HG02571 (cell line): ENCODE results near the gene MUC15.
"Not testable (repeated sequence)": the region's sequence is repeated elsewhere in the genome, so short reads cannot be mapped to it uniquely, and the experiment has no call there.

Source experiments
- ATAC-seq: cut with Tn5 transposase; IDR thresholded peaks from one replicate; pipeline ENCODE4 v1.9.1; 2021; ENCODE audit warnings: mild to moderate bottlenecking, moderate library complexity; ENCODE audit not compliant: unreplicated experiment

Gene MUC15, protein sequence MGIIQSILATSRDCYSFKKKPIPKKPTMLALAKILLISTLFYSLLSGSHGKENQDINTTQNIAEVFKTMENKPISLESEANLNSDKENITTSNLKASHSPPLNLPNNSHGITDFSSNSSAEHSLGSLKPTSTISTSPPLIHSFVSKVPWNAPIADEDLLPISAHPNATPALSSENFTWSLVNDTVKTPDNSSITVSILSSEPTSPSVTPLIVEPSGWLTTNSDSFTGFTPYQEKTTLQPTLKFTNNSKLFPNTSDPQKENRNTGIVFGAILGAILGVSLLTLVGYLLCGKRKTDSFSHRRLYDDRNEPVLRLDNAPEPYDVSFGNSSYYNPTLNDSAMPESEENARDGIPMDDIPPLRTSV

DNA sequence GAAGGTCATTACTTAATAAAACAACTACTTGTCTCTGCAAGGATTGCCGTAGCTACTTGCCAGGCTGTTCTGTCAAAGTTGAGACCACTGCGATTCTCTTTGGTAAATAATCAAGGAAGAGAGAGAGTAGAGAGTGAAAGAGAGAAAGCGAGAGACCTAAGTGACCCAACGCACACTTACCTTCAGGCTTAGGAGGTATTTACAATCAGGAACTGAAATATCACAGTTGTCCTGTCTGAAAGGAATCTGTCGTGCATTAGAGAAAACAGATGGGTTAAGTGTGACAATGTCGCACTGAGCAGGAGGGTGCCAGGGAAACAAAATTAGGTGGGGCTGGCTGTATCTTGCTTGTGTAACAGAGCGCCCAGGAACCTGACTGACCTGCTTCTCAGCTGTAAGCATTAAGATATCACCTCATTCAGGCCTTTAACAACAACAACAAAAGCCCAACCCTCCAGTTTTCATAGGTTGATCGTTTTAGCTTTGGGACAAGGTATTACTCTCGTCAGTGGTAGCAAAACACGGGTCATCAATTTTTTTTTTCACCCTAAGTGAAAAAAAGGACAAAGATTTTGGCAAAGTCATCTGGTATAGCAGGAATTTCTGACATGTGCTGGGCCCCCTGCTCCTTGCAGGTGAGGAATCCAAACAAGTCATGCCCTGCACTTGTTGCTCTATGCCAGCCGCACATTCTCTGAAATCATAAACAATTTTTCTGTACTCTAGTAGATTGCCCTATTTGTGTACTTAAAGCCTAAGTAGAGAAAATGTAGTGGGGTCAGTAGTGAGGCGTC is at the start of gene MUC15:
Gene MUC15, minus strand, starts transcription at position 403 of the 794 bp plus-strand sequence. CDS start 5,169 bp downstream, outside the sequence.
- no peak for ATAC-seq

DNA sequence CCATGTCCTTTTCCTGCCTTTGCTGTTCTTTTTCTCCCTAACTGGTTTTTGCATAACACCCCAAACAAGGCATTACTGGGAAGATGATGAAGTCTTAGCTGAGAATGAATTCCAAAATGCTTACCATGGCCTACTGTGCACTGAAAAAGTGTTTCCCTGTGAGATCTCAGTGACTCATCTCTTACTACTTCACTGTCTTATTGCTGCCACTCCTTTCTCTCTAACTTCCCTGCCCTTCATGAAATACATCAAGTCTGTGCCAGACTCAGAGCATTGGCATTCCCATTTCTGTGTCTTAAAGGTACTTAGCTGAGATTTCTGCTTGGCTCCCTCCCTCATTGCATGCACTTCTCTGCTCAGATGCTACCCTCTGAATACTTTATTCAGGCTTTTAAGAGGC is 49.1 kb upstream of the MUC15 start:
- no peak for ATAC-seq

DNA sequence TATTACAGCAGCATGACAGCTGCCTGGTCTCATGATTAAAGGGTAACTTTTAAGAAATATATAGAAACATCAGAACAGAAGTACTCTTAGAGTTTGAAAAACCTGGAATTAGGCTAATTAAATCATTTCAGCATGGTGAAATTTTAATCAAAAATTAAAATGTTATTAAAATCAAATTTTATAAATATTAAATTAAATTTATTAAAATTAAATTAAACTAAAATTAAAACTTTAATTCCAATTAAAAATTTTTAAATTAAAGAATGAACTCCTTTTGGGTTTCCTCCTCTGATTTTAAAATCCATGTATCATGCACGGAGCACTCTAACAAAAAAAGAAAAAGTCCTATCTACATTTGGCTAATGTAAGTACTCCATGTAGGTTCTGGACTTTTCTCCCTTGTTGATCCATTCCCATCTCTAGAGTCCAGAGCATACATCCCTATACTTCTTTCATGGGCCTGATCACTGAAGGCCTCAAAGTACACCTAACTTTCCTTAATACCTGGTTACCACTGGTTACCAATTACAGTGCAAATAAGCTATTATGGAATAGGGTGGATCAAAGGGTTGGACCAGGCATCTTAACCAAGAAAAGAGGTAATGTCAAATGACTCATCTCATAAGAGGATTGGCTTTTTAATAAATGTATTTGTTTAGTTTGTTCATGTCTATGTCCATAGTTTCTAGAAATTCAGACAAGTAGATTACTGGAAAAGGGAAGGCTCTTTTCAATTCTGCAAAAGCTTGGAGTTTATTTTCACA is 48.4 kb upstream of the MUC15 start:
- ATAC-seq = no peak

DNA sequence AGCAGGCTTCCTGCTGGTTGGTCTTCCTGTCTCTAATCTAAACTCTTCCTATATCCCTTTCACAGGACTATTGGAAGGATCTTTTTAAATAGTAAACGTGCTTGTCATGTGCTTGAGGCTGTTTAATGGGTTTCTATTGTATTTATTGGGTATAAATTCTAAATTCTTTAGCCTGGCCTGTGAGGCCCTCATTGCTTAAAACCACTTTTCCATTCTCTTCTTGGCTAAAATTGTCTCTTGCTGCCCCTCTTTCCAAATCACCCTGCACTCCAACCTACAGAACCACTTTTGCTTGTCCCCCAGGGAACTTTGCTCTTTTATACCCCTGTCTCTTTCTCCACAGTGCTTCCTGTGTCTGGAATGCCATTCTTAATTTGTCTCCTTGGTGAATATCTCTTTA is 46.4 kb upstream of the MUC15 start:
- ATAC-seq = no peak

DNA sequence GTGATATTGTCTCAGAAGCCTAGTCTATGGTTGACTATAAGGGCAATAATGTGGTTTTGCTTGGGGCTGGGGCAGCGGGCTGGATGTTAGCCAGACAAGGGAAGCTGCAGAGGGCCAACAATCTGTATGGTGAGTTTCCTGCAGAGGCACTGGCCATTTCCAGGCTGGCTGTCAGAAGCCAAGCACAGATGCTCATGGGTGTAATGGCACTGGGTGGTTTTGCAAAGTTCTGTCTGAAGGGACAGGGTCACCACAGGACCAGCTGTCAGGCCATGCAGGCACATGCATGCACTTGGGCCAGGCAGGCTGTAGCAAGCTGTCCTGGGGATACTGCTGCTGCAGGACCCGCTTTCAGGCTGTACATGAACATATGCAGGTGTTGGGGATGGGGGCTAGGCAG is 41.7 kb upstream of the MUC15 start:
- ATAC-seq = no peak

DNA sequence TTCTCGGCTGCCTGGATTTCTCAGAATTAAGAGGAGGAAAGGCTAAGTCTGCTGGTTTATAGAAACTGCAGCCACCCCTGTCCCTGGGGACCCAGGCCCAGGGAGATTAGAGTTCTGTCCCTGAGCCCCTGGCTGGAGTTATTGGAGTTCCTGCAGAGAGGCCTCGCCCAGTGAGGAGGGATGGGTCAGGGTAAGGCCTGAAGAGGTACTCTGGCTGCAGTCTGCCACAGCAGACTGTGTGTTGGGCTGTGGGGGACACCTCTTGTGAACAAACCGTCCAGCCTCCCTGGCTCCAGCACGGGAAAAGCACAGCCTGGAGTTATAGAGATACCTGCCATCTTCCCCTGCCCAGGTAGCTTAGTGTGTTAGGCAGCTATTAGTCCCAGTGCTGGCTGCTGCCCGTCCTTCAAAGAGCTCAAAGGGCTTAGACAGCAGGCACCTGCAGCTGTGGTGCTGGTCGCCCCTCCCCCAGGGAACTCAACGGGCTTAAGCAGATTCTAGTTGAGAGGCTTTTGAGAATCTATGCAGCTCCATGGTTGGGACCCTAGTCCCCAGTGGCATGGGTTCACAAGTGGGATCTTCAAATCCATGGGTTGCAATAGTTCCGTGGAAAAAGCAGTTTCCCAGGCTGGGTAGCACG is 36.6 kb upstream of the MUC15 start:
- ATAC-seq = no peak

DNA sequence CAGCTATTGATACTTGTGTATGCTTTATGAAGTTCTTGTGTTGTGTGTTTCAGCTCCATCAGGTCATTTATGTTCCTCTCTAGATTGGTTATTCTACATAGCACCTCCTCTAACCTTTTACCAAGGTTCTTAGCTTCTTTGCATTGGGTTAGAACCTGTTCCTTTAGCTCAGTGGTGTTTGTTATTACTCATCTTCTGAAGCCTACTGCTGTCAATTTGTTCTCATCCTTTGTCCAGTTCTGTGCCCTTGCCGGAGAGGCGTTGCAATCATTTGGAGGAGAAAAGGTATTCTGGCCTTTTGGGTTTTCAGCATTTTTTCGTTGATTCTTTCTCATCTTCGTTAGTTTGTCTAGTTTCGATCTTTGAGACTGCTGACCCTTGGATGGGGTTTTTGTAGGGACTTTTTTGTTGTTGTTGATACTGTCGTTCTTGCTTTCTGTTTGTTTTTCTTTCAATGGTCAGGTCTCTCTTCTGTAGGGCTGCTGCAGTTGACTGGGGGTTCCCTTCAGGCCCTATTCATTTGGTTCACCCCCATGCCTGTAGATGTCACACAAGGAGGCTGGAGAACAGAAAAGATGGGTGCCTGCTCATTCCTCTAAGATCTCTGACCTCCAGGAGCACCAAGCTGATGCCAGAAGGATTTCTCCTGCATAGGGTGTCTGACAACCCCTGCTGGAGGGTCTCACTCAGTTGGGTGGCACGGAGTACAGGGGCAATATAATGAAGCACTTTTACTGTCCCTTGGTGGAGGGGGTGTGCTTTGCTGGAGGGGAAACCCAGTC is 35.9 kb upstream of the MUC15 start:
- ATAC-seq = no peak

DNA sequence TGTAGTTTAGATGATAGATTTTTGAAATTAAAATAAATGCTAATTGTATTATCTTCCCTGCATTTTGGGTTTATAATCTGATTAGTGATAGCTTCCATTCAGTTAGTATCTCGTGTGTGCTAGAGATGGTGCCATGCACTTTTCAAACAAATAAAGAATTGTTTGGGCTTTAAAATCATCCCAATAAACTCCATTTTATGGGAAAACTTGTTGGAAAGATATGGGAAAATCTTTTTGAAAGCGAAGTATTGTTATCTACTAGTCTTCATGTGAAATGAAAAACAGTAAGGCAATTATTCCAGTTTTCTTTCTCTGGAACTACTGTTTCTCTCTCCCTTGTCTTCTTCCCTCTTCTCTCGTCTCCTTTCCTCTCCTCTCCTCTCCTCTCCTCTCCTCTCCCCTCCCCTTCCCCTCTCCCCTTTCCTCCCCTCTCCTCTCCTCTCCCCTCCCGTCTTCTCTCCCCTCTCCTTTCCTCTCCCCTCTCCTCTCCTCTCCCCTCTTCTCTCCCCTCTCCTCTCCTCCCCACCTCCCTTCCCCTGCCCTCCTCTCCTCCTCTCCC is 27.9 kb upstream of the MUC15 start:
- ATAC-seq = no peak

DNA sequence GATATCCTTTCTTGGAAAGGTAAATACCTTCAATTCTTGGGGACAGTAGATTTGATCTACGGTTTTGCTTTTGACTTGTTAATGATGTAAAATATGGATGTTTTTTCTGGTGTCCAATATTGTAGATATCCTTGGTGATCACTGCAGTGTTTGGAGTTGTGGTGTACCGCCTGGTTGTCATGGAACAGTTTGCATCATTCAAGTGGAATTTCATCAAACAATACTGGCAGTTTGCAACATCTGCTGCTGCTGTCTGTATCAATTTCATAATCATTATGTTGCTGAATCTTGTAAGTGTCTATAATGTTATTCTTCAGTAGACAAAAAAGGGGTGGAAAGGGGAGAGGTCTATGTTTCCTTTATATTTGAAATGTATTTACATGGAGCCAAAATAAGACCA is 27.4 kb upstream of the MUC15 start:
- no peak for ATAC-seq

DNA sequence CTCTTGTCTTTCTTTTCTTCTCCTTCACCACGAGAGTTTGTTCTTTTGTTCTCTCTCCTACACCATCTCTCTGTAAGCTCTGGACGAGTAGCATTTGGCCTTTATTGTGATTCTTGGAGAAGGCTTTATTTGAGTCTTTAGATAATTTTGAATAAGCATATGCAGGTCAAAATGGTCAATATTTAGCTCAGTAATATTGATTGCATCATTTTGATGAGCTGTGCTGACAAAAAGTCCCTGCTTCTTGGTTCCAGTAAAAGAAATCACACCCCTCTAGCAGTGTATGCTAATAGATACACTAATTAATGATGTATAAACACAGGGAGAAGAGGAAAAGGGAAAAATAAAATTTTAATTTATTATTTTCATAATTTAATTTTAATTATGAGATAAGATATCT is 25.8 kb upstream of the MUC15 start:
- ATAC-seq = no peak

DNA sequence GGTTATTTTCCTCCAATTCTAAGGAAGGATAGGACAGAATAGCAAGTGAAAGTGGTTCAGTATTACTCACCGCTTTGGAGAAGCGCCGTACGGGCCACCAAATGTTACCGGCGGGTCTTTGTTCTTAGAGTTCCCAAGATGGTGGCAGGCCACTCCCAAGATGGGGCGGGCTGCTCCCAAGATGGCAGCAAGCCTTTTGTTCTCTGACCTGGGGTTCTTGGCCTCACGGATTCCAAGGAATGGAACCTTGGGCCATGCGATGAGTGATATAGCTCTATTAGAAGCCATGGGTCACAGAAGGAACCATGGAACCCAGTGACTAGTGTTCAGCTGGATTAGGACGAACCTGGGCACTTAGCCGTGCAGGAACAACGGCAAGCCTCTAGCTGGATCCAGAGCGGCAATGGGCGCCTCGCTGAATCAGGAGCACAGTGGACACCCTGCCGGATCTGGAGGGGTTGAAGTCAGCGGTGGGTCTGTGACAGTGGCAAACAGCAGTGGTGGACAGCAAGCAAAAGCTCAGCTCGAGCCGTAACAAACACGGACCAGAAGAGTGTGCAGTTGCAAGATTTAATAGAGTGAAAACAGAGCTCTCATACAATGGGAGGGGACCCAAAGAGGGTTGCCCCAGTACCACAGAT is 25.1 kb upstream of the MUC15 start:
- ATAC-seq = not testable (repeated sequence)

DNA sequence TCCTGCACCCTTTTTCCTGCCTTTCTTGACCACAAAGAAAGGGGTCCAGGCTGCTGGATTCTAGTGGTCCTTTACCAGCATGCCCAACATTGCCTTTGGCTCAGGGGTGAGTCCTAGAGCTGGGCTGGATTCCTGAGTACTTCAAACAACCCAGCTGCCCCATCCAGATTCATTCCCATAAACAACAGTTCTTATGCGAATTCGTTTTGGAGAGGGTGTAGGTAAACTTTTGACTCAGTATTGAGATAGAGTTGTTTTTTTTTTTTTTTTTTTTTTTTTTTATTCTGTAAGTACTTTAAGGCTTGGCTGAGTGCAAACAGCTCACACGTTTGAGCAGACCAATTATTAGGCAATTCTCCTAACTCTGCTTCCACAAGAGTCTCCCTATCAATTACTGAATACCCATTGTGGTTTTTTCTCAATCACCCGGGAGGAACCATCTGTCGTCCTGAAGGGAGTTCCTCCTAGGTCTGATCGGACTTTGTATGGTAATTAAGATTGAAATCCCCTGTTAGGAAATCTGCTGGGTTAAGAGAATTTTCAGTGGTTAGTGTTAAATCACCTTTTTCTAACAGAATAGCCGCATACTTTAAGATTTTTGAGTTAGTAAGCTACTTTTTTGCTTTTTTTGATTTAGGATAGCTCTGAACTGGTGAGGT is 23.3 kb upstream of the MUC15 start:
- ATAC-seq = not testable (repeated sequence)

DNA sequence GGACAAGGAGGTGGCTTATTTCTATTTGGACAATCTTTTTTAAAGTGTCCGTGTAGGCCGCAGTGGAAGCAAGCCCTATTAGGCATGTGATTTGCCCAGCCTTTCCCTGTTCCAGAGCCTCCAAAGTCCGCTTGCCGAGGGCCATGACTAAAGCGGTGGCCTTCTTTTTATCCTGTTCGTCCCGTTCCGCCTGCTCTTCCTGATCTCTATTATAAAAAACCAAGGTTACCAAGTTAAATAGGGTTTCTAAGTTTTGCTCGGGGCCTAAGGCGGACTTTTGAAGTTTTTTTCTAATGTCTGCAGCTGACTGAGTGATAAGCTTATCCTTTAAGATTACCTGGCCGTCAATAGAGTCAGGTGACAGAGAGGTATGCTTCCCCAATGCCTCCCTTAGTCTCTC is 21.6 kb upstream of the MUC15 start:
- ATAC-seq = no peak

DNA sequence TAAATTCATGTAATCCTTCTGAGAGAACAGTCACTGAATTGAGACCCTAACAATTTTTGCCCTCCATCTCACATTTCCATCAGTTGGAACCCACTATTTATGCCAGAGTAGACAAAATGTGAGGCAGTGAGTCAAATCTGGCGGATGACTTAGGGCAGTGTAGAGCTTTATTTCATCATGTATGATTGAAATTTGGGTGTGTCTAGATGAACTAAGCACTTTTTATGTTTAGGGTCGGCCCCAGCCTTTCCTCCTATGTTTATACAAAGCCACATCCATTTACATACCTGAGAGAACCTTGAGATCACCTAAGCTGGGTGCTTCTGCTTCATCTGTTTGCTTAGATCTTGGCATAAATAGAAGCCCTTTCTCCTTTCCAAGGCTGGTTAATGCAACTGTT is 15.0 kb upstream of the MUC15 start:
- no peak for ATAC-seq

DNA sequence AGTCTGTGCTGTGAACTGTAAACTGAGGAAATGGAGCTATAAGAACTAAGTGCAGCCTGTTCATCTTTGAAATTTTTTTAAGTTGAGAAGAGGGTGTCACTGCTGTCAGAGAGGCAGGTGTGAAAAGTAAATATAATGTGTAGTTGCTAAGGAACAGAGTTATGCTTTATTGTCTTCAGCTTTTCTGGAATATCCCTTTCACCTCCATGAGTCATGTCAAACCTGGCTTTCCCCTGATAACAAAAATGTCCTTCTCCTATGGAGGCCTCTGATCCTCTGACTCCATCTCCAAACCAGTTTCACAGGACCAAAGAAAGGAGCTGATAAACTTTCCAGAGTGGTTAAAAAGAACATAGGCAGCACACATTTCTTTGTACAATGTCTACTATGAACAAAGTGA is 12.8 kb upstream of the MUC15 start:
- no peak for ATAC-seq

DNA sequence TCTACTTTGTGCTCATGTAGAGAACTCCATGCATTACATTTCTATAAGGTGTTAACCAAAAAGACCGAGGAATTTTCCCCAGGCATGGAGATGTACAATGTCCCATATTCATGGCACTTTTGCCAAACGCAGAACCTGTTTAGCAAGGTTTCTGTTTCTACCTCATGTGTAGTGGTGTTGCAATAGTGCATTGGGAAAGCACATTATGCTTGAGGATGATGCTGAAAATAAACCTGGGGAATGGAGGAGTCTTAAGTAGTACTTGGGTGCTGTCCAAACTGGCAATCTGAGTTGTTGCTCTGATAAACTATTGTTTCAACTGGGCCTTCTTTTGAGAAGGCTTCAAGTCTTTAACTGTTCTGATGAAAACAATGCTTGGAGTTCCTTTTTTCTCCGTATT is 11.5 kb upstream of the MUC15 start:
- no peak for ATAC-seq

DNA sequence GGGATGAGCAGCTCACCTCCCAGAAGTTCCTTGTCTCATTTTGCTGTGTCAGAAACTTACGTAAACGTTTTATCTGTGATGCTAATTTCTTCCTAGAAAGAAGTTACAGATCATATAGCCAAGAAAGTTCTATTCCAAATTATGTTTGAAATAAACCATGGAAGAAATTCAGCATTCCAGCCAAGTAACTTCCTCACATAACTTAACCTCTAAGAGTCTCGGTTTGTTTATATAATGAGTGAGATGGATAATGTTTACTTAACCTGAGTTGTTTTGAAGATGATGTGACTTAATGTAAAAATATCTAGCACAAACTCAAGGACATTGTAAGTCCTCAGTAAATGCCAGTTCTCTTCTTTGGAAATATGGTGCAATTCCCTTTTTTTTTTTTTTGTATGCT is 8.9 kb upstream of the MUC15 start:
- no peak for ATAC-seq

DNA sequence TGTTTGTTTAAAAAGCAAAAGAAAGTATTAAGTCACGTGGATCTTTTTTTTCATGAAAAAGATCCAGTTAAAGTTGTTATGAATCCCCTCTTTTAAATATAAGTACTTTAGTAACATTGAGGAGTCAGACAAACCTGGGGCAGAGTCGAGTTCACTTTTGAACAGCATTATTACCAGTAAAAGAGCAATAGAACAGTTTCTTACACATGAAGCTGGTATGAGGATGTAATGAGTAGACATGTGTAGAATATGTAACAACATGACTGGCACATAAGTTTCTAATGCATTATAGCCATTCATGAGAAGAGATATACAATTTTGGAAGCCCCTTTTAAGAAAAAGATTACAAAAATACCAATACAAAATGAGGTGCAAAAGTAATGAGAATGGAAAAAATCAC is 7.6 kb upstream of the MUC15 start:
- ATAC-seq = no peak
